Fibroblast of peridontal ligament (primary cell): ENCODE measurements around the gene PPEF1.
"Not testable (repeated sequence)": the region's sequence is repeated elsewhere in the genome, so short reads cannot be mapped to it uniquely, and the experiment has no call there.

ENCODE experiments used
- DNase-seq: peaks from one replicate; pipeline ENCODE4 v3.0.0-alpha.2; 2010; ENCODE audit errors: extremely low read depth

The PPEF1 gene

GRCh38 chrX:18793601-18794089 is 86.2 kb downstream of the PPEF1 start:
- DNase-seq: no peak

GRCh38 chrX:18797141-18797540 is 89.7 kb downstream of the PPEF1 start:
- DNase-seq: no peak

- DNase-seq: no peak
Measured at GRCh38 chrX:18799911-18800310, 92.5 kb downstream of the PPEF1 start.

- DNase-seq: no peak
Measured at GRCh38 chrX:18809641-18810040, 102.2 kb downstream of the PPEF1 start.

- DNase-seq: no peak
Measured at GRCh38 chrX:18810416-18810815, 103.0 kb downstream of the PPEF1 start.

GRCh38 chrX:18825375-18825774 is 117.9 kb downstream of the PPEF1 start:
- DNase-seq: peak; percentile 9

- DNase-seq: no peak
Measured at GRCh38 chrX:18828832-18829404, 121.5 kb downstream of the PPEF1 start.

- peak; percentile 76 for DNase-seq
Measured at GRCh38 chrX:18833071-18833731, 125.8 kb downstream of the PPEF1 start.

- not testable (repeated sequence) for DNase-seq
Measured at GRCh38 chrX:18847901-18848300, 140.5 kb downstream of the PPEF1 start.

- DNase-seq: peak; percentile 58
Measured at GRCh38 chrX:18855919-18856644, 148.6 kb downstream of the PPEF1 start.

- DNase-seq: no peak
Measured at GRCh38 chrX:18856645-18856997, 149.2 kb downstream of the PPEF1 start.

GRCh38 chrX:18861511-18861910 is 154.1 kb downstream of the PPEF1 start:
- DNase-seq: no peak

GRCh38 chrX:18864390-18864920 is 157.0 kb downstream of the PPEF1 start:
- no peak for DNase-seq

GRCh38 chrX:18871161-18871890 is 163.9 kb downstream of the PPEF1 start:
- no peak for DNase-seq

GRCh38 chrX:18871970-18872369 is 164.5 kb downstream of the PPEF1 start:
- DNase-seq: no peak

- DNase-seq: no peak
Measured at GRCh38 chrX:18872621-18873020, 165.2 kb downstream of the PPEF1 start.

- peak; percentile 72 for DNase-seq
Measured at GRCh38 chrX:18873189-18873791, 165.8 kb downstream of the PPEF1 start.

GRCh38 chrX:18873836-18874235 is 166.4 kb downstream of the PPEF1 start:
- DNase-seq: no peak

- no peak for DNase-seq
Measured at GRCh38 chrX:18874560-18875255, 167.3 kb downstream of the PPEF1 start.

- DNase-seq: no peak
Measured at GRCh38 chrX:18875256-18875878, 167.9 kb downstream of the PPEF1 start.

GRCh38 chrX:18877469-18877868 is 170.0 kb downstream of the PPEF1 start:
- DNase-seq: no peak
